K562 (cell line): ENCODE data around the gene MRPL41. TPM values are rescaled to one million over a fixed set of nuclear protein-coding genes. Genes with fewer than 3 reads are reported as not detected.

Experiments used
- ATAC-seq: fragments of 200-7000 bp; cut with Tn5 transposase; 3 replicates; pipeline ENCODE4 v1.9.1; 2020; ENCODE audit warnings: moderate library complexity
- BruUV-seq: library from RNA; stranded (reverse); fragments of 400-500 nt; replicated peaks from 2 replicates; lab custom pipeline; 2021; lab: Mats Ljungman, UMichigan
- CTCF ChIA-PET: fragments of 300-600 bp; formaldehyde crosslinking; extraction: SDS; loops from one replicate; lab custom pipeline; 2021; ENCODE audit warnings: low intra/inter-chr PET ratio; lab: Yijun Ruan, JAX
- POLR2A ChIA-PET: fragments of 300-600, 350-650 bp; sonication (Branson Sonifier 250); formaldehyde crosslinking; extraction: SDS; loops from one replicate; lab custom pipeline; 2021; ENCODE audit warnings: antibody characterized with exemption, inconsistent platforms; lab: Yijun Ruan, JAX
- DNase-seq, 4 experiments: peaks; one replicate each; pipeline versions ENCODE4 v3.0.0 to v3.0.0-alpha.2; 2011 to 2018; ENCODE audit warnings: low spot score in 3 of 4, mixed read lengths in 3 of 4; ENCODE audit errors: extremely low read depth in 1 of 4
- FAIRE-seq: peaks from 2 replicates; lab custom pipeline; 2011; peaks lifted over from hg19 to GRCh38; lab: Jason Lieb, UNC
- H2AFZ ChIP-seq: 2 replicates; pipeline ENCODE4 v1.6.0; 2011; ENCODE audit warnings: low read depth, low read length, control low read depth, inconsistent platforms
- H3K27ac ChIP-seq: fragments of 200-600 bp; 3 replicates; pipeline ENCODE4 v1.8.0; 2011; ENCODE audit warnings: low read depth, mild to moderate bottlenecking, control low read depth, inconsistent platforms, low read length, moderate library complexity, mixed read lengths; ENCODE audit errors: extremely low read depth
- H3K27me3 ChIP-seq, 2 experiments: fragments of 300-600 bp in 1 of 2; 2 replicates in 1 of 2; 3 replicates in 1 of 2; pipeline versions ENCODE4 v1.6.0 to v1.8.0; 2011; ENCODE audit warnings: inconsistent platforms in 2 of 2, low read length in 2 of 2, mild to moderate bottlenecking in 1 of 2, mixed read lengths in 1 of 2, moderate library complexity in 1 of 2; ENCODE audit not compliant: control insufficient read depth in 2 of 2, insufficient read depth in 2 of 2
- H3K36me3 ChIP-seq: fragments of 300-600 bp; 3 replicates; pipeline ENCODE4 v1.8.0; 2011; ENCODE audit warnings: mild to moderate bottlenecking, low read length, inconsistent platforms; ENCODE audit not compliant: control insufficient read depth, insufficient read depth
- H3K4me1 ChIP-seq, 2 experiments: fragments of 200-600 bp in 1 of 2; replicated peaks in 1 of 2; 2 replicates in 1 of 2; 3 replicates in 1 of 2; pipeline versions ENCODE4 v1.5.1 to v1.8.0; 2011; ENCODE audit warnings: inconsistent platforms in 2 of 2, low read length in 2 of 2, mild to moderate bottlenecking in 1 of 2, mixed read lengths in 1 of 2, moderate library complexity in 1 of 2; ENCODE audit not compliant: control insufficient read depth in 2 of 2, insufficient read depth in 2 of 2
- H3K4me2 ChIP-seq: 2 replicates; pipeline ENCODE4 v1.6.1; 2011; ENCODE audit warnings: low read length, control low read depth, inconsistent platforms, mixed read lengths; ENCODE audit not compliant: insufficient read depth
- H3K4me3 ChIP-seq: fragments of 200-600 bp; sonication (generic), shearing (Covaris generic); 2 replicates; pipeline ENCODE4 v1.5.1; 2016; ENCODE audit warnings: control low read depth, inconsistent platforms
- H3K79me2 ChIP-seq: fragments of 200-600 bp; 3 replicates; pipeline ENCODE4 v1.8.0; 2011; ENCODE audit warnings: low read length, inconsistent platforms; ENCODE audit not compliant: control insufficient read depth, insufficient read depth
- H3K9ac ChIP-seq, 2 experiments: 2 replicates each; pipeline versions ENCODE4 v1.6.0 to v1.6.1; 2011; ENCODE audit warnings: low read depth in 2 of 2, low read length in 2 of 2, control low read depth in 1 of 2, inconsistent platforms in 1 of 2, mild to moderate bottlenecking in 1 of 2, mixed read lengths in 1 of 2; ENCODE audit not compliant: insufficient read depth in 1 of 2
- H3K9me1 ChIP-seq: one replicate; pipeline ENCODE4 v1.6.0; 2011; ENCODE audit warnings: inconsistent platforms, mild to moderate bottlenecking, low read length, moderate library complexity; ENCODE audit not compliant: control insufficient read depth, insufficient read depth
- H3K9me3 ChIP-seq: replicated peaks from 2 replicates; pipeline ENCODE4 v1.5.1; 2011; ENCODE audit warnings: low read depth, low read length, inconsistent platforms; ENCODE audit not compliant: control insufficient read depth, insufficient read depth
- H4K20me1 ChIP-seq: replicated peaks from 2 replicates; pipeline ENCODE4 v1.6.1; 2011; ENCODE audit warnings: low read length, inconsistent platforms, mixed read lengths; ENCODE audit not compliant: control insufficient read depth, insufficient read depth
- HNRNPLL ChIP-seq: fragments of 200-400 bp; formaldehyde crosslinking; IDR thresholded peaks from 2 replicates; pipeline ENCODE4 v1.6.1; 2017; ENCODE audit warnings: low read length, low read depth, mild to moderate bottlenecking; ENCODE audit not compliant: poor library complexity, severe bottlenecking
- LCOR ChIP-seq: sonication (generic); formaldehyde crosslinking; IDR thresholded peaks from 2 replicates; pipeline ENCODE4 v1.8.0; 2022; ENCODE audit warnings: mild to moderate bottlenecking, missing genetic modification reagents
- NFIC ChIP-seq: fragments of 450-650 bp; IDR thresholded peaks from 2 replicates; pipeline ENCODE4 v1.6.1; 2017; ENCODE audit warnings: mild to moderate bottlenecking, inconsistent platforms
- POLR2G ChIP-seq: fragments of 200-400 bp; formaldehyde crosslinking; IDR thresholded peaks from 2 replicates; pipeline ENCODE4 v1.6.1; 2017; ENCODE audit warnings: low read depth, mild to moderate bottlenecking, antibody characterized with exemption, low read length, moderate library complexity
- RBFOX2 ChIP-seq: fragments of 200-400 bp; formaldehyde crosslinking; IDR thresholded peaks from 2 replicates; pipeline ENCODE4 v1.6.1; 2017; ENCODE audit warnings: low read depth, mild to moderate bottlenecking, low read length, moderate library complexity
- RBM14 ChIP-seq: fragments of 200-400 bp; formaldehyde crosslinking; IDR thresholded peaks from 2 replicates; pipeline ENCODE4 v1.6.1; 2018; ENCODE audit warnings: low read depth, mild to moderate bottlenecking, low read length, moderate library complexity, borderline replicate concordance; ENCODE audit not compliant: insufficient read depth
- SUPT5H ChIP-seq: fragments of 450-650 bp; IDR thresholded peaks from 2 replicates; pipeline ENCODE4 v1.6.1; 2016
- ZBTB11 ChIP-seq, 3 experiments: fragments of 200-800 bp in 1 of 3; fragments of 250-450 bp in 1 of 3; fragments of 450-650 bp in 1 of 3; sonication (Bioruptor Pico) in 1 of 3; sonication (Bioruptor generic) in 1 of 3; formaldehyde crosslinking in 1 of 3; IDR thresholded peaks; 2 replicates each; pipeline versions ENCODE4 v1.6.1 to v1.8.0; 2016 to 2022; ENCODE audit warnings: mild to moderate bottlenecking in 2 of 3, missing genetic modification characterization in 2 of 3, missing compliant biosample characterization in 1 of 3, moderate library complexity in 1 of 3
- ZBTB33 ChIP-seq: sonication (generic); formaldehyde crosslinking; IDR thresholded peaks from 2 replicates; pipeline ENCODE4 v1.8.1; 2023; ENCODE audit warnings: mild to moderate bottlenecking, missing genetic modification reagents
- ZNF174 ChIP-seq: fragments of 250-450 bp; sonication (Bioruptor Pico); IDR thresholded peaks from 2 replicates; pipeline ENCODE4 v1.4.0; 2020; ENCODE audit warnings: mild to moderate bottlenecking
- ZNF778 ChIP-seq: fragments of 450-650 bp; formaldehyde crosslinking; IDR thresholded peaks from 2 replicates; pipeline ENCODE4 v1.4.0; 2020; ENCODE audit warnings: mild to moderate bottlenecking, moderate library complexity
- WGBS: fragments of 100-300 bp; shearing (Covaris generic); methylation state at CpG from one replicate; pipeline ENCODE4 v1.1.6; 2016; ENCODE audit warnings: low coverage, mixed read lengths; ENCODE audit not compliant: insufficient coverage; ENCODE audit errors: missing lambda C conversion rate; 5-methylcytosine and 5-hydroxymethylcytosine counted together
- in situ Hi-C: fragments of 300-500 bp; cut with MboI; formaldehyde crosslinking; loops from 4 replicates; pipeline ENCODE4 v1.15.0; 2018; ENCODE audit warnings: inconsistent platforms, mixed read lengths
- intact Hi-C: fragments of 100-400 bp; cut with micrococcal nuclease; formaldehyde crosslinking; loops from 2 replicates; pipeline ENCODE4 v1.14.2; 2022
- polyA plus RNA-seq, 8 experiments: library from polyadenylated mRNA; depleted of rRNA in 4 of 8; stranded (reverse) in 5 of 8; unstranded in 3 of 8; fragments of >200 nt; fragmentation: Nextera tagmentation in 2 of 8; fragmentation: Illumina TruSeq in 1 of 8; extraction: Ambion mirVana in 2 of 8; extraction: Trizol in 1 of 8; gene quantifications; 2 replicates each; pipeline versions ENCODE4 v1.2.1 to v1.2.3, GENCODE V29; 2011 to 2014; ENCODE audit warnings: inconsistent platforms in 1 of 8, missing spikeins in 1 of 8
- total RNA-seq, 7 experiments: library from RNA; depleted of rRNA in 6 of 7; stranded (reverse); fragments of >200 nt in 6 of 7; fragmentation: Illumina TruSeq in 2 of 7; extraction: Trizol in 2 of 7; gene quantifications; 2 replicates each; pipeline versions ENCODE4 v1.2.1 to v1.2.3, GENCODE V29; 2011 to 2021; ENCODE audit warnings: low replicate concordance in 1 of 7

Gene MRPL41
- total and polyA plus RNA-seq, 9 of the 15 experiments (the other 6 are each of a cell fraction or from before 2014, with no cell fraction given) = 2.6 to 259 (median 21.6) TPM

GRCh38 chr9:137579259-137579604 lies 27.6 kb downstream of the MRPL41 start (continued):
- TF ChIP-seq ZBTB11 (CRISPR knock-in tag; IDR thresholded peaks at IDR 0.05) (no peak), HNRNPLL (no peak), RBM14 (0 out of 2 replicates have a peak, but pooled peaks have one; percentile 4), LCOR (CRISPR knock-in tag) (0 out of 2 replicates have a peak, but pooled peaks have one; percentile 15)

GRCh38 chr9:137580209-137580953 lies 28.7 kb downstream of the MRPL41 start:
- no peak for DNase-seq
- in situ Hi-C loops (no loop called here), intact Hi-C loops (loop anchor here (10.0 kb wide), 1 partner anchor 94 kb away; no protein-coding TSS in a partner anchor)
- Histone ChIP-seq H3K9me1 (peaks cover 12% of the 10 kb centered on the region), H3K27me3 (no peaks in the 10 kb centered on the region), H2AFZ (no peak overlapping the region), H3K4me2 (no peak overlapping the region), H3K36me3 (peaks cover 75% of the 10 kb centered on the region), H3K4me1 (peaks cover 22 to 61% of the 10 kb centered on the region in 2 experiments), H3K27ac (no peak overlapping the region), H3K4me3 (no peak overlapping the region), H3K79me2 (peaks cover 34% of the 10 kb centered on the region), H4K20me1 (peaks cover 4% of the 10 kb centered on the region; the same call in 1 of the 2 replicates), H3K9ac (peak overlapping the region in 1 of 2 experiments; percentile 80; a peak in 2 of 4 replicates), H3K9me3 (no peaks in the 10 kb centered on the region)
- ATAC-seq = no peak
- TF ChIP-seq POLR2G (peak; percentile 44; the same call in 1 of the 2 replicates), SUPT5H (peak; percentile 27; the same call in 1 of the 2 replicates), RBFOX2 (peak; percentile 37; the same call in 1 of the 2 replicates), ZNF174 (CRISPR knock-in tag) (no peak), ZBTB33 (CRISPR knock-in tag) (peak; percentile 69; the same call in 1 of the 2 replicates), ZNF778 (CRISPR knock-in tag) (no peak), NFIC (peak; percentile 66)
- WGBS = 79% methylated on average over 19 of the region's 23 CpGs
- POLR2A ChIA-PET = interaction anchor here (0.6 to 1.5 kb wide), 6 partner anchors 8 to 316 kb away, joined by 3 to 5 read pairs (median 4); partner anchors contain the start of genes EHMT1 and ZMYND19
- FAIRE-seq = no peak
- CTCF ChIA-PET = no interaction called here
- no TSS peak for BruUV-seq
